ENCODE results near the gene ABHD16B. TPM values are rescaled to one million over a fixed set of nuclear protein-coding genes. Genes with fewer than 3 reads are reported as not detected.

Gene ABHD16B
- total RNA-seq, 1 donor from 2014 or later, result not detected

GRCh38 chr20:63854069-63854765 is 7.1 kb upstream of the ABHD16B start:
- no peak for DNase-seq
- Histone ChIP-seq H3K4me3 (peak overlapping the region; percentile 34), H3K4me1 (peaks cover 59% of the 10 kb centered on the region)

GRCh38 chr20:63854766-63855362 is 6.4 kb upstream of the ABHD16B start:
- H3K9me3 ChIP-seq, result no peaks in the 10 kb centered on the region
- ATAC-seq, result peak; percentile 36 to 39
- peaks cover 5% of the 10 kb centered on the region for H3K27me3 ChIP-seq (ENCODE audit: low read depth)
- DNase-seq, result no peak
- H3K36me3 ChIP-seq, result no peaks in the 10 kb centered on the region
- no peak for TF ChIP-seq CTCF (IDR thresholded peaks at IDR 0.05)
- peak overlapping the region; percentile 81 for H3K27ac ChIP-seq
- peak overlapping the region; percentile 34 for H3K4me3 ChIP-seq
- peaks cover 65% of the 10 kb centered on the region for H3K4me1 ChIP-seq
- intact Hi-C loops (cut with DNase I), result no loop called here

More at GRCh38 chr20:63854069-63854765, 7.1 kb upstream of the ABHD16B start:
- no peaks in the 10 kb centered on the region for H3K36me3 ChIP-seq
- peaks cover 5% of the 10 kb centered on the region for H3K27me3 ChIP-seq (ENCODE audit: low read depth)
- TF ChIP-seq CTCF (IDR thresholded peaks at IDR 0.05), result no peak
- peak; percentile 45 to 49 for ATAC-seq
- H3K9me3 ChIP-seq, result no peaks in the 10 kb centered on the region
- peak overlapping the region; percentile 81 for H3K27ac ChIP-seq
- intact Hi-C loops (cut with DNase I), result no loop called here

GRCh38 chr20:63855363-63856097 is 5.8 kb upstream of the ABHD16B start:
- intact Hi-C loops (cut with DNase I), result no loop called here
- peak overlapping the region; percentile 67 for H3K27ac ChIP-seq
- DNase-seq (no peak), ATAC-seq (peak in 1 of 2 donors; percentile 10)
- no peaks in the 10 kb centered on the region for H3K9me3 ChIP-seq
- peaks cover 65% of the 10 kb centered on the region for H3K4me1 ChIP-seq
- peak overlapping the region; percentile 34 for H3K4me3 ChIP-seq
- H3K27me3 ChIP-seq (ENCODE audit: low read depth), result peaks cover 5% of the 10 kb centered on the region
- no peak for TF ChIP-seq CTCF (IDR thresholded peaks at IDR 0.05)
- no peaks in the 10 kb centered on the region for H3K36me3 ChIP-seq

- peaks cover under 1% of the 10 kb centered on the region for H3K36me3 ChIP-seq
- H3K4me1 ChIP-seq, result peaks cover 65% of the 10 kb centered on the region
- ATAC-seq, result no peak
- H3K4me3 ChIP-seq, result no peak overlapping the region
- H3K27me3 ChIP-seq (ENCODE audit: low read depth), result peaks cover 5% of the 10 kb centered on the region
- no peak for DNase-seq
- no peak for TF ChIP-seq CTCF (IDR thresholded peaks at IDR 0.05)
- intact Hi-C loops (cut with DNase I), result no loop called here
- peak overlapping the region; percentile 67 for H3K27ac ChIP-seq
- H3K9me3 ChIP-seq, result no peaks in the 10 kb centered on the region
Observed at GRCh38 chr20:63856098-63856511, 5.2 kb upstream of the ABHD16B start.

- no peak for TF ChIP-seq CTCF (IDR thresholded peaks at IDR 0.05)
- DNase-seq, result no peak
- H3K4me3 ChIP-seq, result no peak overlapping the region
- no peaks in the 10 kb centered on the region for H3K9me3 ChIP-seq
- H3K27ac ChIP-seq, result peak overlapping the region; percentile 74
- ATAC-seq, result peak in 1 of 2 donors; percentile 3
- intact Hi-C loops (cut with DNase I), result no loop called here
- peaks cover 65% of the 10 kb centered on the region for H3K4me1 ChIP-seq
- H3K36me3 ChIP-seq, result peaks cover 15% of the 10 kb centered on the region
- H3K27me3 ChIP-seq (ENCODE audit: low read depth), result peaks cover 5% of the 10 kb centered on the region
Observed at GRCh38 chr20:63857764-63858392, 3.4 kb upstream of the ABHD16B start.

Measured in lower lobe of right lung (tissue), 2 donors.